Effector memory CD4-positive, alpha-beta T cell (primary cell): ENCODE results near the gene KRTAP5-4.
"Not testable (repeated sequence)": the region's sequence is repeated elsewhere in the genome, so short reads cannot be mapped to it uniquely, and the experiment has no call there.

ENCODE experiments used
- DNase-seq, 3 donors: peaks; one replicate each; pipeline ENCODE4 v3.0.0-alpha.2; 2020
- H3K27ac ChIP-seq: 2 replicates; pipeline ENCODE4 v1.7.0; 2013; ENCODE audit warnings: mild to moderate bottlenecking, low read length, moderate library complexity; ENCODE audit not compliant: insufficient read depth, poor library complexity, severe bottlenecking
- H3K27me3 ChIP-seq: replicated peaks from 2 replicates; pipeline ENCODE4 v1.7.0; 2013; ENCODE audit warnings: mild to moderate bottlenecking, low read length; ENCODE audit not compliant: insufficient read depth, control insufficient read depth, poor library complexity, severe bottlenecking
- H3K36me3 ChIP-seq: 2 replicates; pipeline ENCODE4 v1.7.0; 2013; ENCODE audit warnings: mild to moderate bottlenecking, low read length, moderate library complexity; ENCODE audit not compliant: control insufficient read depth, insufficient read depth
- H3K4me1 ChIP-seq: 2 replicates; pipeline ENCODE4 v1.7.0; 2013; ENCODE audit warnings: low read length, mild to moderate bottlenecking; ENCODE audit not compliant: control insufficient read depth, insufficient read depth, poor library complexity, severe bottlenecking
- H3K4me3 ChIP-seq: 2 replicates; pipeline ENCODE4 v1.7.0; 2013; ENCODE audit warnings: low read length, low read depth, mild to moderate bottlenecking; ENCODE audit not compliant: insufficient read depth, poor library complexity, severe bottlenecking
- H3K9me3 ChIP-seq: 2 replicates; pipeline ENCODE4 v1.7.0; 2013; ENCODE audit warnings: mild to moderate bottlenecking, low read length, moderate library complexity; ENCODE audit not compliant: control insufficient read depth

Gene KRTAP5-4

GRCh38 chr11:1624621-1625020, 2.7 kb upstream of the KRTAP5-4 start:
- H3K27ac ChIP-seq = no peak overlapping the region
- no peak overlapping the region for H3K4me3 ChIP-seq
- H3K27me3 ChIP-seq = no peaks in the 10 kb centered on the region
- H3K36me3 ChIP-seq = no peaks in the 10 kb centered on the region
- no peaks in the 10 kb centered on the region for H3K9me3 ChIP-seq
- peaks cover 10% of the 10 kb centered on the region for H3K4me1 ChIP-seq
- no peak for DNase-seq

- Histone ChIP-seq H3K9me3 (no peaks in the 10 kb centered on the region), H3K27ac (no peak overlapping the region), H3K4me1 (peaks cover 3% of the 10 kb centered on the region), H3K36me3 (no peaks in the 10 kb centered on the region), H3K27me3 (no peaks in the 10 kb centered on the region), H3K4me3 (no peak overlapping the region)
- no peak for DNase-seq
Observed at GRCh38 chr11:1623716-1624115, 1.8 kb upstream of the KRTAP5-4 start.

- DNase-seq = peak; percentile 6 to 30 (median 8)
- Histone ChIP-seq H3K27ac (no peak overlapping the region), H3K27me3 (no peaks in the 10 kb centered on the region)
Observed at GRCh38 chr11:1619449-1619848, 2.5 kb downstream of the KRTAP5-4 start.

GRCh38 chr11:1618231-1618630, 3.7 kb downstream of the KRTAP5-4 start:
- no peak for DNase-seq
- Histone ChIP-seq H3K36me3 (no peaks in the 10 kb centered on the region), H3K4me1 (no peaks in the 10 kb centered on the region), H3K27ac (no peak overlapping the region), H3K4me3 (no peak overlapping the region), H3K27me3 (no peaks in the 10 kb centered on the region), H3K9me3 (no peaks in the 10 kb centered on the region)

More at GRCh38 chr11:1619449-1619848, 2.5 kb downstream of the KRTAP5-4 start:
- Histone ChIP-seq H3K4me1 (no peaks in the 10 kb centered on the region), H3K36me3 (no peaks in the 10 kb centered on the region), H3K4me3 (no peak overlapping the region), H3K9me3 (no peaks in the 10 kb centered on the region)

- no peaks in the 10 kb centered on the region for H3K27me3 ChIP-seq
- H3K4me3 ChIP-seq = no peak within 1 kb of the TSS
- no peak for DNase-seq
- no peak within 1 kb of the TSS for H3K27ac ChIP-seq
- H3K36me3 ChIP-seq = no peaks in the 10 kb centered on the region
- no peaks in the 10 kb centered on the region for H3K9me3 ChIP-seq
- H3K4me1 ChIP-seq = no peaks in the 10 kb centered on the region
Observed at GRCh38 chr11:1608363-1608762, 13.6 kb downstream of the KRTAP5-4 start, which contains the start of gene KRTAP5-3. TSS of gene KRTAP5-3 (minus strand) at chr11:1608463. CDS start at chr11:1608385, 78 bp downstream.

GRCh38 chr11:1607901-1608300, 14.0 kb downstream of the KRTAP5-4 start:
- H3K36me3 ChIP-seq, H3K4me3 ChIP-seq, H3K4me1 ChIP-seq, DNase-seq, H3K27ac ChIP-seq, H3K9me3 ChIP-seq, H3K27me3 ChIP-seq: not testable (repeated sequence)

- not testable (repeated sequence) for H3K27ac ChIP-seq
Observed at GRCh38 chr11:1607156-1607845, 14.6 kb downstream of the KRTAP5-4 start.

GRCh38 chr11:1605923-1606322, 16.0 kb downstream of the KRTAP5-4 start:
- H3K4me3 ChIP-seq, H3K27ac ChIP-seq, H3K9me3 ChIP-seq, DNase-seq, H3K36me3 ChIP-seq, H3K4me1 ChIP-seq, H3K27me3 ChIP-seq: not testable (repeated sequence)

More at GRCh38 chr11:1607156-1607845, 14.6 kb downstream of the KRTAP5-4 start:
- not testable (repeated sequence) for H3K9me3 ChIP-seq, H3K4me1 ChIP-seq, DNase-seq, H3K27me3 ChIP-seq, H3K36me3 ChIP-seq, H3K4me3 ChIP-seq

- Histone ChIP-seq H3K36me3 (no peaks in the 10 kb centered on the region), H3K27me3 (no peaks in the 10 kb centered on the region), H3K9me3 (no peaks in the 10 kb centered on the region), H3K4me1 (no peaks in the 10 kb centered on the region), H3K4me3 (no peak overlapping the region), H3K27ac (no peak overlapping the region)
- DNase-seq = no peak
Observed at GRCh38 chr11:1604711-1605110, 17.2 kb downstream of the KRTAP5-4 start.

GRCh38 chr11:1604181-1604580, 17.8 kb downstream of the KRTAP5-4 start:
- DNase-seq = no peak
- Histone ChIP-seq H3K9me3 (no peaks in the 10 kb centered on the region), H3K36me3 (no peaks in the 10 kb centered on the region), H3K4me1 (no peaks in the 10 kb centered on the region), H3K27me3 (no peaks in the 10 kb centered on the region), H3K27ac (no peak overlapping the region), H3K4me3 (no peak overlapping the region)
